Ishikawa (cell line): ENCODE measurements around the gene ZSWIM6.

Experiments used
- CEBPB ChIP-seq: IDR thresholded peaks from 2 replicates; pipeline ENCODE4 v1.6.1; 2012
- CREB1 ChIP-seq: IDR thresholded peaks from 2 replicates; pipeline ENCODE4 v1.6.1; 2012; ENCODE audit warnings: low read depth
- EGR1 ChIP-seq: IDR thresholded peaks from 2 replicates; pipeline ENCODE4 v1.6.1; 2012
- EP300 ChIP-seq: IDR thresholded peaks from 2 replicates; pipeline ENCODE4 v1.6.1; 2012; ENCODE audit warnings: borderline replicate concordance
- FOXM1 ChIP-seq: IDR thresholded peaks from 2 replicates; pipeline ENCODE4 v1.6.1; 2012; ENCODE audit warnings: low read depth, borderline replicate concordance
- NFIC ChIP-seq: IDR thresholded peaks from 2 replicates; pipeline ENCODE4 v1.6.1; 2012
- RAD21 ChIP-seq: IDR thresholded peaks from 2 replicates; pipeline ENCODE4 v1.6.1; 2012; ENCODE audit warnings: low read depth
- TAF1 ChIP-seq: IDR thresholded peaks from 2 replicates; pipeline ENCODE4 v1.6.1; 2012; ENCODE audit warnings: low read depth, mild to moderate bottlenecking
- TCF12 ChIP-seq: IDR thresholded peaks from 2 replicates; pipeline ENCODE4 v1.6.1; 2012; ENCODE audit warnings: low read depth
- TEAD4 ChIP-seq: IDR thresholded peaks from 2 replicates; pipeline ENCODE4 v1.6.1; 2012
- YY1 ChIP-seq: IDR thresholded peaks from 2 replicates; pipeline ENCODE4 v1.6.1; 2012; ENCODE audit warnings: low read depth
- ZBTB7A ChIP-seq: IDR thresholded peaks from 2 replicates; pipeline ENCODE4 v1.6.1; 2012; ENCODE audit warnings: low read depth
- TF ChIP-seq, protein P1 (sequence below): IDR thresholded peaks from 2 replicates; pipeline ENCODE4 v1.6.1; 2012
- TF ChIP-seq, protein P2 (sequence below): IDR thresholded peaks from 2 replicates; pipeline ENCODE4 v1.6.1; 2012; ENCODE audit warnings: low read depth, mild to moderate bottlenecking
- TF ChIP-seq, protein P3 (sequence below): IDR thresholded peaks from 2 replicates; pipeline ENCODE4 v1.6.1; 2012

The ZSWIM6 gene

GRCh38 chr5:61286446-61287132 is 45.5 kb upstream of the ZSWIM6 start:
- TF ChIP-seq EP300 = no peak

GRCh38 chr5:61287474-61287873 is 44.6 kb upstream of the ZSWIM6 start:
- TF ChIP-seq FOXM1 = no peak
- TF ChIP-seq, protein P1, sequence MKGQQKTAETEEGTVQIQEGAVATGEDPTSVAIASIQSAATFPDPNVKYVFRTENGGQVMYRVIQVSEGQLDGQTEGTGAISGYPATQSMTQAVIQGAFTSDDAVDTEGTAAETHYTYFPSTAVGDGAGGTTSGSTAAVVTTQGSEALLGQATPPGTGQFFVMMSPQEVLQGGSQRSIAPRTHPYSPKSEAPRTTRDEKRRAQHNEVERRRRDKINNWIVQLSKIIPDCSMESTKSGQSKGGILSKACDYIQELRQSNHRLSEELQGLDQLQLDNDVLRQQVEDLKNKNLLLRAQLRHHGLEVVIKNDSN = no peak
- TF ChIP-seq TCF12 = no peak
- TF ChIP-seq, protein P2, sequence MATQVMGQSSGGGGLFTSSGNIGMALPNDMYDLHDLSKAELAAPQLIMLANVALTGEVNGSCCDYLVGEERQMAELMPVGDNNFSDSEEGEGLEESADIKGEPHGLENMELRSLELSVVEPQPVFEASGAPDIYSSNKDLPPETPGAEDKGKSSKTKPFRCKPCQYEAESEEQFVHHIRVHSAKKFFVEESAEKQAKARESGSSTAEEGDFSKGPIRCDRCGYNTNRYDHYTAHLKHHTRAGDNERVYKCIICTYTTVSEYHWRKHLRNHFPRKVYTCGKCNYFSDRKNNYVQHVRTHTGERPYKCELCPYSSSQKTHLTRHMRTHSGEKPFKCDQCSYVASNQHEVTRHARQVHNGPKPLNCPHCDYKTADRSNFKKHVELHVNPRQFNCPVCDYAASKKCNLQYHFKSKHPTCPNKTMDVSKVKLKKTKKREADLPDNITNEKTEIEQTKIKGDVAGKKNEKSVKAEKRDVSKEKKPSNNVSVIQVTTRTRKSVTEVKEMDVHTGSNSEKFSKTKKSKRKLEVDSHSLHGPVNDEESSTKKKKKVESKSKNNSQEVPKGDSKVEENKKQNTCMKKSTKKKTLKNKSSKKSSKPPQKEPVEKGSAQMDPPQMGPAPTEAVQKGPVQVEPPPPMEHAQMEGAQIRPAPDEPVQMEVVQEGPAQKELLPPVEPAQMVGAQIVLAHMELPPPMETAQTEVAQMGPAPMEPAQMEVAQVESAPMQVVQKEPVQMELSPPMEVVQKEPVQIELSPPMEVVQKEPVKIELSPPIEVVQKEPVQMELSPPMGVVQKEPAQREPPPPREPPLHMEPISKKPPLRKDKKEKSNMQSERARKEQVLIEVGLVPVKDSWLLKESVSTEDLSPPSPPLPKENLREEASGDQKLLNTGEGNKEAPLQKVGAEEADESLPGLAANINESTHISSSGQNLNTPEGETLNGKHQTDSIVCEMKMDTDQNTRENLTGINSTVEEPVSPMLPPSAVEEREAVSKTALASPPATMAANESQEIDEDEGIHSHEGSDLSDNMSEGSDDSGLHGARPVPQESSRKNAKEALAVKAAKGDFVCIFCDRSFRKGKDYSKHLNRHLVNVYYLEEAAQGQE = no peak
- no peak for TF ChIP-seq TAF1
- TF ChIP-seq ZBTB7A = no peak
- TF ChIP-seq, protein P3, sequence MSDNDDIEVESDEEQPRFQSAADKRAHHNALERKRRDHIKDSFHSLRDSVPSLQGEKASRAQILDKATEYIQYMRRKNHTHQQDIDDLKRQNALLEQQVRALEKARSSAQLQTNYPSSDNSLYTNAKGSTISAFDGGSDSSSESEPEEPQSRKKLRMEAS = no peak
- TF ChIP-seq RAD21 = no peak
- no peak for TF ChIP-seq EP300
- no peak for TF ChIP-seq CREB1
- no peak for TF ChIP-seq NFIC
- TF ChIP-seq YY1 = no peak
- no peak for TF ChIP-seq EGR1
- TF ChIP-seq CEBPB = no peak
- TF ChIP-seq TEAD4 = no peak

GRCh38 chr5:61289241-61289640 is 42.8 kb upstream of the ZSWIM6 start:
- no peak for TF ChIP-seq ZBTB7A
- TF ChIP-seq, protein P2 = no peak
- TF ChIP-seq, protein P1 = no peak
- no peak for TF ChIP-seq TEAD4
- no peak for TF ChIP-seq EP300
- TF ChIP-seq FOXM1 = no peak
- TF ChIP-seq TCF12 = no peak
- no peak for TF ChIP-seq CREB1
- TF ChIP-seq TAF1 = no peak
- TF ChIP-seq RAD21 = no peak
- TF ChIP-seq CEBPB = no peak
- TF ChIP-seq, protein P3 = no peak
- TF ChIP-seq YY1 = no peak
- no peak for TF ChIP-seq NFIC
- no peak for TF ChIP-seq EGR1

DNA sequence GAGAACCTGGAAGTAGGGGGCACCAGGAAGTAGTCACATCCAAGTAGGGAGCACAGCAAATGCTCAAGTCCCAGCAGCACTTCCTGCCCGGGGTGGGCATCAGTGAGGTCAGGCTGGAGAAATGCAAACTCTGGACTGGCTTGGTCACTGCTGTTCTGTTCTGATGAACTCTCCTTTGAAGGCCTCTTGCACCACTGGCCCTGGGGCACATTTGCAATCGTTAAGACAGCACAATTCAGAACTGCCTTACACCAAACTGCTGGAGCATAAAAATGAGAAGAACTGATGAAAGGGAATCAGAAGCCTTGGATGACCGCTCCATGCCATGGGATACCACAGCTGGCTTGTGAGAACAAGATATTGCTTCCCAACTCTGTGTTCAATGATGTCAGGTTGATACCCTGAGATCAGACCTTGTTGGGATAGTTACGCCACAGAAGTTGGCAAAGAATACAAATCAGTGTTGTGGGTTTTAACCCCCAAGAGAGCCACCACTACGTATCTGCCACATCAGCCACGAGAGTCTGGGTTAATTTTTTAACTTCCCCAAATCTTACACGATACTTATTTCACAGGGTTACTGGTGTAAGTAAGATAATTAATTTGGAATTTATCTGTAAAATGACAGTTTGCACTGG is 42.3 kb upstream of the ZSWIM6 start:
- TF ChIP-seq, protein P1 = no peak
- TF ChIP-seq RAD21 (no peak), TEAD4 (no peak), EP300 (no peak), YY1 (no peak), TAF1 (no peak), CEBPB (no peak), EGR1 (no peak), TCF12 (no peak), ZBTB7A (no peak)
- TF ChIP-seq, protein P2 = no peak
